Breast epithelium (tissue), 4 donors: ENCODE measurements around the gene NPY1R. TPM values are rescaled to one million over a fixed set of nuclear protein-coding genes. Genes with fewer than 3 reads are reported as not detected.
A peak's percentile ranks its signal among the peaks of the same experiment; 100 is the strongest.

Experiments used
- DNase-seq, 2 donors: peaks; one replicate each; pipeline ENCODE4 v3.0.0-alpha.2; 2019; ENCODE audit warnings: low spot score in 2 of 2
- H3K27ac ChIP-seq, 2 donors: fragments of 200-600 bp; sonication (generic) in 1 of 2; one replicate each; pipeline ENCODE4 v1.5.1; 2016 to 2019; ENCODE audit warnings: mild to moderate bottlenecking in 1 of 2
- H3K27me3 ChIP-seq, 2 donors: fragments of 200-600 bp; sonication (generic) in 1 of 2; one replicate each; pipeline versions ENCODE4 v1.5.1 to v1.6.0; 2017 to 2019; ENCODE audit warnings: control low read depth in 1 of 2, mild to moderate bottlenecking in 1 of 2
- H3K36me3 ChIP-seq: fragments of 200-600 bp; one replicate; pipeline ENCODE4 v1.5.1; 2019
- H3K4me1 ChIP-seq, 2 donors: fragments of 200-600 bp; sonication (generic); one replicate each; pipeline ENCODE4 v1.5.1; 2016 to 2019; ENCODE audit warnings: control low read depth in 1 of 2
- H3K4me3 ChIP-seq, 3 donors: fragments of 200-600 bp; sonication (generic); 1 replicate in 2 of 3; 2 replicates in 1 of 3; pipeline ENCODE4 v1.5.1; 2016 to 2019; ENCODE audit warnings: mild to moderate bottlenecking in 3 of 3, moderate library complexity in 2 of 3
- H3K9me3 ChIP-seq, 2 donors: fragments of 200-600 bp; sonication (generic) in 1 of 2; one replicate each; pipeline ENCODE4 v1.5.1; 2016 to 2019; ENCODE audit warnings: control low read depth in 1 of 2
- CTCF ChIP-seq, 3 donors: fragments of 450-650 bp; IDR thresholded peaks; one replicate each; pipeline ENCODE4 v1.5.1; 2016 to 2017; ENCODE audit warnings: antibody characterized with exemption in 3 of 3, mild to moderate bottlenecking in 3 of 3, moderate library complexity in 3 of 3
- POLR2A ChIP-seq: fragments of 450-650 bp; IDR thresholded peaks from one replicate; pipeline ENCODE4 v1.6.1; 2016; ENCODE audit warnings: antibody characterized with exemption, mild to moderate bottlenecking, moderate library complexity
- POLR2AphosphoS5 ChIP-seq, 3 donors: sonication (generic); formaldehyde crosslinking; IDR thresholded peaks; one replicate each; pipeline ENCODE4 v1.6.1; 2017; ENCODE audit warnings: antibody characterized with exemption in 3 of 3
- intact Hi-C: fragments of 100-400 bp; cut with DNase I; formaldehyde crosslinking; loops from one replicate; pipeline ENCODE4 v1.15.1; 2023; ENCODE audit warnings: low total_unique reads
- total RNA-seq, 3 donors: library from RNA; depleted of rRNA; stranded (reverse); fragments of >200 nt; gene quantifications; one replicate each; pipeline ENCODE4 v1.1.0, GENCODE V29; 2016

NPY1R gene
- total RNA-seq: 10 to 100 TPM; 46.8 to 61.0 (median 55.8) TPM

GRCh38 chr4:163332526-163333406, at the start of gene NPY1R:
TSS of gene NPY1R (minus strand) at chr4:163332596. CDS start at chr4:163326554, 6,042 bp downstream.
- intact Hi-C loops: no loop called here
- Histone ChIP-seq H3K27ac (peak within 1 kb of the TSS; percentile 57 to 66), H3K9me3 (no peaks in the 10 kb centered on the region), H3K27me3 (no peaks in the 10 kb centered on the region), H3K4me3 (peak within 1 kb of the TSS; percentile 48 to 80 (median 67)), H3K36me3 (no peaks in the 10 kb centered on the region), H3K4me1 (no peaks in the 10 kb centered on the region)
- TF ChIP-seq POLR2AphosphoS5 (IDR thresholded peaks at IDR 0.05) (no peak), CTCF (IDR thresholded peaks at IDR 0.05) (peak; percentile 20 to 59 (median 57)), POLR2A (no peak)
- peak; percentile 71 to 74 for DNase-seq

- H3K4me3 ChIP-seq: no peak overlapping the region
- H3K36me3 ChIP-seq: no peaks in the 10 kb centered on the region
- no peak overlapping the region for H3K27ac ChIP-seq
- H3K9me3 ChIP-seq: no peaks in the 10 kb centered on the region
- no peak for DNase-seq
- TF ChIP-seq POLR2A (no peak), POLR2AphosphoS5 (IDR thresholded peaks at IDR 0.05) (no peak), CTCF (IDR thresholded peaks at IDR 0.05) (no peak)
- intact Hi-C loops: no loop called here
- H3K4me1 ChIP-seq: no peaks in the 10 kb centered on the region
- H3K27me3 ChIP-seq: no peaks in the 10 kb centered on the region
These were observed 48.3 kb upstream of the NPY1R start for GRCh38 chr4:163380703-163381102.

- no peaks in the 10 kb centered on the region for H3K36me3 ChIP-seq
- no peaks in the 10 kb centered on the region for H3K9me3 ChIP-seq
- no peak for TF ChIP-seq CTCF (IDR thresholded peaks at IDR 0.05)
- TF ChIP-seq POLR2AphosphoS5 (IDR thresholded peaks at IDR 0.05): no peak
- no peak for TF ChIP-seq POLR2A
- no peak overlapping the region for H3K27ac ChIP-seq
- DNase-seq: no peak
- intact Hi-C loops: no loop called here
- H3K4me3 ChIP-seq: no peak overlapping the region
- no peaks in the 10 kb centered on the region for H3K4me1 ChIP-seq
- H3K27me3 ChIP-seq: no peaks in the 10 kb centered on the region
These were observed 46.3 kb upstream of the NPY1R start for GRCh38 chr4:163378661-163379060.

GRCh38 chr4:163372029-163372428, 39.6 kb upstream of the NPY1R start:
- Histone ChIP-seq H3K36me3 (no peaks in the 10 kb centered on the region), H3K4me3 (no peak overlapping the region), H3K4me1 (no peaks in the 10 kb centered on the region), H3K9me3 (no peaks in the 10 kb centered on the region), H3K27me3 (no peaks in the 10 kb centered on the region), H3K27ac (no peak overlapping the region)
- no peak for TF ChIP-seq CTCF (IDR thresholded peaks at IDR 0.05)
- no peak for TF ChIP-seq POLR2AphosphoS5 (IDR thresholded peaks at IDR 0.05)
- TF ChIP-seq POLR2A: no peak
- DNase-seq: no peak
- intact Hi-C loops: no loop called here

- Histone ChIP-seq H3K27me3 (no peaks in the 10 kb centered on the region), H3K27ac (no peak overlapping the region), H3K4me1 (no peaks in the 10 kb centered on the region), H3K36me3 (no peaks in the 10 kb centered on the region), H3K9me3 (no peaks in the 10 kb centered on the region), H3K4me3 (no peak overlapping the region)
- no peak for DNase-seq
- TF ChIP-seq POLR2A (no peak), CTCF (IDR thresholded peaks at IDR 0.05) (no peak), POLR2AphosphoS5 (IDR thresholded peaks at IDR 0.05) (no peak)
- intact Hi-C loops: loop anchor here (5.0 kb wide), 1 partner anchor 95 kb away; no protein-coding TSS in a partner anchor
These were observed 35.3 kb upstream of the NPY1R start for GRCh38 chr4:163367651-163368050.
